HepG2 (cell line): ENCODE data around the gene ANKS3.

Experiments used
- SOX6 ChIP-seq, 2 experiments: fragments of 450-650 bp in 1 of 2; sonication (generic) in 1 of 2; formaldehyde crosslinking in 1 of 2; IDR thresholded peaks; 2 replicates each; pipeline versions ENCODE4 v1.4.0 to v1.6.1; 2017 to 2020; ENCODE audit warnings: antibody characterized with exemption in 1 of 2, mild to moderate bottlenecking in 1 of 2, missing genetic modification reagents in 1 of 2
- ZNF335 ChIP-seq: sonication (generic); formaldehyde crosslinking; IDR thresholded peaks from 2 replicates; pipeline ENCODE4 v1.4.0; 2020; ENCODE audit warnings: missing genetic modification reagents
- ZNF547 ChIP-seq: sonication (generic); formaldehyde crosslinking; IDR thresholded peaks from 2 replicates; pipeline ENCODE4 v1.5.1; 2020; ENCODE audit warnings: mild to moderate bottlenecking, missing genetic modification reagents

DNA sequence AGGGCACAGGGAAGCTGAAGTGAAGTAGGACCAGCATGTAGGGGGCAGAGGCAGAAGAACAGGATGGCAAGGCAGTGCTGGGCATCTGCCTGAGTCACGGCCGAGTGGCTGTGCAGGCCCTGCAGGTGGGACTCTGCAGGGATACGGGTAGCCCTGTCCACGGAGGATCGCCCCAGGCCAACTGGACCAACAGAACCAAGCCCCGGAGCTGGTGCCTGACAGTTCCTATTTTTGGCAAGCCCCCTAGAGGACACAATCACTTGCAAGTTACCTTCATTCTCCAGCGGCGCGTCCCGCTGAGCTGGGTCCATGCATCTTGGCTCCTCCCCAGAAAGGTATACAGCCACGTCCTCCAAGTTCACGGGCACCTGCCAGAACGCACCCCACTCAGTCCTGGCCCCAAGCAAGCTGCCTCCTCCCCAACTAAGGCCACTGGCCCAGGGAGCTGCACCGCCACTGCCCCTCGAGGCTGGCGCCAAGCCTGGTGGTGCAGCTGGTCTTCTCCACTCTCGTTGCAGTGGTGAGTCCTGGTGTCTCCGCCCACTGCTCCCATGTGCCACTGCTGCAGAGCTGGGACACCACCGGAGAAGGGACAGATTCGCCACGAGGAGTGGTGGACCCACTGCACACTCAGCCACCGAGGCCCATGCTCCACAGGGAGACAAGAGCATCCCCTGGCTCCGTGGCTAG, 26.3 kb upstream of the ANKS3 start:
- TF ChIP-seq ZNF335 (CRISPR knock-in tag) (no peak), SOX6 (IDR thresholded peaks at IDR 0.05) (no peak), SOX6 (CRISPR knock-in tag; IDR thresholded peaks at IDR 0.05) (no peak), ZNF547 (CRISPR knock-in tag) (no peak)
